ENCODE measurements around the gene AJM1. TPM values are rescaled to one million over a fixed set of nuclear protein-coding genes. Genes with fewer than 3 reads are reported as not detected.
A peak's percentile ranks its signal among the peaks of the same experiment; 100 is the strongest.

Gene AJM1
- total RNA-seq, 1 experiment from 2014 or later: 5.3 TPM

- Histone ChIP-seq H3K79me2 (ENCODE audit: low read depth) (peaks cover 15% of the 10 kb centered on the region), H2AFZ (no peak overlapping the region), H3K27ac (no peak overlapping the region), H3K9me2 (ENCODE audit: insufficient read depth) (no peaks in the 10 kb centered on the region), H4K20me1 (ENCODE audit: insufficient read depth) (peaks cover 3% of the 10 kb centered on the region; the same call in 1 of the 2 replicates), H3K36me3 (ENCODE audit: low read depth) (0 out of 2 replicates have a peak, but pooled peaks cover under 1% of the 10 kb centered on the region), H3F3A (ENCODE audit: insufficient read depth, low read depth) (peaks cover 20% of the 10 kb centered on the region), H3K4me3 (no peak overlapping the region), H3K4me2 (no peak overlapping the region), H3K27me3 (ENCODE audit: insufficient read depth, low read depth) (no peaks in the 10 kb centered on the region), H3K9me3 (ENCODE audit: insufficient read depth, low read depth) (no peaks in the 10 kb centered on the region), H3K4me1 (replicated peaks; ENCODE audit: insufficient read depth) (peaks cover 34% of the 10 kb centered on the region)
- ChIA-PET CTCF (interaction anchor here (0.6 kb wide), 2 partner anchors 74 to 75 kb away, joined by 5 to 13 read pairs; no protein-coding TSS in a partner anchor), POLR2A (ENCODE audit: unreplicated experiment) (no interaction called here)
- no peak for TF ChIP-seq EZH2 (IDR thresholded peaks at IDR 0.05; ENCODE audit: low read depth)
- TF ChIP-seq, protein P1, sequence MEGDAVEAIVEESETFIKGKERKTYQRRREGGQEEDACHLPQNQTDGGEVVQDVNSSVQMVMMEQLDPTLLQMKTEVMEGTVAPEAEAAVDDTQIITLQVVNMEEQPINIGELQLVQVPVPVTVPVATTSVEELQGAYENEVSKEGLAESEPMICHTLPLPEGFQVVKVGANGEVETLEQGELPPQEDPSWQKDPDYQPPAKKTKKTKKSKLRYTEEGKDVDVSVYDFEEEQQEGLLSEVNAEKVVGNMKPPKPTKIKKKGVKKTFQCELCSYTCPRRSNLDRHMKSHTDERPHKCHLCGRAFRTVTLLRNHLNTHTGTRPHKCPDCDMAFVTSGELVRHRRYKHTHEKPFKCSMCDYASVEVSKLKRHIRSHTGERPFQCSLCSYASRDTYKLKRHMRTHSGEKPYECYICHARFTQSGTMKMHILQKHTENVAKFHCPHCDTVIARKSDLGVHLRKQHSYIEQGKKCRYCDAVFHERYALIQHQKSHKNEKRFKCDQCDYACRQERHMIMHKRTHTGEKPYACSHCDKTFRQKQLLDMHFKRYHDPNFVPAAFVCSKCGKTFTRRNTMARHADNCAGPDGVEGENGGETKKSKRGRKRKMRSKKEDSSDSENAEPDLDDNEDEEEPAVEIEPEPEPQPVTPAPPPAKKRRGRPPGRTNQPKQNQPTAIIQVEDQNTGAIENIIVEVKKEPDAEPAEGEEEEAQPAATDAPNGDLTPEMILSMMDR (conservative IDR thresholded peaks at IDR 0.05): no peak
- peak in 1 of 2 experiments; percentile 34 for DNase-seq
- intact Hi-C loops (cut with micrococcal nuclease; ENCODE audit: unreplicated experiment): no loop called here
- BruUV-seq (replicated peaks): no TSS peak
These were observed 37.6 kb upstream of the AJM1 start for GRCh38 chr9:136804509-136805206.

DNA sequence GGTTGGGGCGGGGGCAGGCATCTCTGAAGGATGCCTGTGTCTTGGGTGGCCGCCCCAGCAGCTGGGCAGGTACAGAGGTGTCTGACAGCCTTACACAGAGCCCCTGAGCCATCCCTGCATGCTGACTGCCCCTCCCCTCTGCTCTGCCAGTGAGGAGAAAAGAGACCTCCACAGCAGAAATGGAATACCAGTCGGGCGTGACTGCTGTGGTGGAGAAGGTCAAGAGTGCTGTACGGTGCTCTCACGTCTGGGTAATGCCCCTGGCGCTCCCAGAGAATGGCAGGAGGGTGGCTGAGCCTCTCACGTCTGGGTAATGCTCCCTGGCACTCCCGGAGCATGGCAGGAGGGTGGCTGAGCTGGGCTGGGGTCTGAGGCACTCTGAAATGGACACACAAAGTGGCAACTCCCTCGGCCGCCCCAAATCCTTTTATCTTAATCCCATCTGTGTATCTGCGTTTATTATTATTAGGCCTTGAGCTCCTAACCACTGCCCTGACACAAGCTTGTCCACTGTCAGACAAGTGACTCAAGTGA lies 37.0 kb upstream of the AJM1 start:
- intact Hi-C loops (cut with micrococcal nuclease; ENCODE audit: unreplicated experiment): no loop called here
- peaks cover 5% of the 10 kb centered on the region; the same call in 1 of the 2 replicates for H3K36me3 ChIP-seq (ENCODE audit: low read depth)
- peaks cover 32% of the 10 kb centered on the region for H3K4me1 ChIP-seq (replicated peaks; ENCODE audit: insufficient read depth)
- ChIA-PET POLR2A (ENCODE audit: unreplicated experiment) (no interaction called here), CTCF (interaction anchor here (0.6 kb wide), 1 partner anchor 75 kb away, joined by 13 read pairs; no protein-coding TSS in a partner anchor)
- no peaks in the 10 kb centered on the region for H3K9me3 ChIP-seq (ENCODE audit: insufficient read depth, low read depth)
- no peak overlapping the region for H3K27ac ChIP-seq
- DNase-seq: no peak
- H3K4me2 ChIP-seq: no peak overlapping the region
- no peak for TF ChIP-seq EZH2 (IDR thresholded peaks at IDR 0.05; ENCODE audit: low read depth)
- TF ChIP-seq, protein P1 (conservative IDR thresholded peaks at IDR 0.05): no peak
- H3K4me3 ChIP-seq: no peak overlapping the region
- H3K27me3 ChIP-seq (ENCODE audit: insufficient read depth, low read depth): no peaks in the 10 kb centered on the region
- H4K20me1 ChIP-seq (ENCODE audit: insufficient read depth): peaks cover 9% of the 10 kb centered on the region; the same call in 1 of the 2 replicates
- BruUV-seq (replicated peaks): no TSS peak
- peaks cover 21% of the 10 kb centered on the region for H3K79me2 ChIP-seq (ENCODE audit: low read depth)
- H3F3A ChIP-seq (ENCODE audit: insufficient read depth, low read depth): peaks cover 19% of the 10 kb centered on the region
- no peak overlapping the region for H2AFZ ChIP-seq
- H3K9me2 ChIP-seq (ENCODE audit: insufficient read depth): no peaks in the 10 kb centered on the region

- intact Hi-C loops (cut with micrococcal nuclease; ENCODE audit: unreplicated experiment): no loop called here
- peaks cover 10% of the 10 kb centered on the region; the same call in 1 of the 2 replicates for H4K20me1 ChIP-seq (ENCODE audit: insufficient read depth)
- H3K4me2 ChIP-seq: peak overlapping the region; percentile 97
- peaks cover 25% of the 10 kb centered on the region for H3K4me1 ChIP-seq (replicated peaks; ENCODE audit: insufficient read depth)
- H3K27ac ChIP-seq: no peak overlapping the region
- no peak for DNase-seq
- peaks cover 5% of the 10 kb centered on the region; the same call in 1 of the 2 replicates for H3K36me3 ChIP-seq (ENCODE audit: low read depth)
- H3K9me2 ChIP-seq (ENCODE audit: insufficient read depth): no peaks in the 10 kb centered on the region
- H3K4me3 ChIP-seq: no peak overlapping the region
- TF ChIP-seq, protein P1 (conservative IDR thresholded peaks at IDR 0.05): no peak
- TF ChIP-seq EZH2 (IDR thresholded peaks at IDR 0.05; ENCODE audit: low read depth): no peak
- no peaks in the 10 kb centered on the region for H3K27me3 ChIP-seq (ENCODE audit: insufficient read depth, low read depth)
- H3F3A ChIP-seq (ENCODE audit: insufficient read depth, low read depth): peaks cover 12% of the 10 kb centered on the region
- no peaks in the 10 kb centered on the region for H3K9me3 ChIP-seq (ENCODE audit: insufficient read depth, low read depth)
- ChIA-PET POLR2A (ENCODE audit: unreplicated experiment) (interaction anchor here (0.6 kb wide), 1 partner anchor 131 kb away, joined by 4 read pairs; no protein-coding TSS in a partner anchor), CTCF (no interaction called here)
- peaks cover 29% of the 10 kb centered on the region for H3K79me2 ChIP-seq (ENCODE audit: low read depth)
- no TSS peak for BruUV-seq (replicated peaks)
- no peak overlapping the region for H2AFZ ChIP-seq
These were observed 36.2 kb upstream of the AJM1 start for GRCh38 chr9:136806067-136806466.

All from PC-9 (cell line).